ENCODE results near the gene GARIN5A. TPM values are rescaled to one million over a fixed set of nuclear protein-coding genes. Genes with fewer than 3 reads are reported as not detected.

Gene GARIN5A
- total and polyA plus RNA-seq, 9 of the 15 experiments (the other 6 are each of a cell fraction or from before 2014, with no cell fraction given): 0.10 to 0.82 (median 0.23) TPM; not detected in 2

DNA sequence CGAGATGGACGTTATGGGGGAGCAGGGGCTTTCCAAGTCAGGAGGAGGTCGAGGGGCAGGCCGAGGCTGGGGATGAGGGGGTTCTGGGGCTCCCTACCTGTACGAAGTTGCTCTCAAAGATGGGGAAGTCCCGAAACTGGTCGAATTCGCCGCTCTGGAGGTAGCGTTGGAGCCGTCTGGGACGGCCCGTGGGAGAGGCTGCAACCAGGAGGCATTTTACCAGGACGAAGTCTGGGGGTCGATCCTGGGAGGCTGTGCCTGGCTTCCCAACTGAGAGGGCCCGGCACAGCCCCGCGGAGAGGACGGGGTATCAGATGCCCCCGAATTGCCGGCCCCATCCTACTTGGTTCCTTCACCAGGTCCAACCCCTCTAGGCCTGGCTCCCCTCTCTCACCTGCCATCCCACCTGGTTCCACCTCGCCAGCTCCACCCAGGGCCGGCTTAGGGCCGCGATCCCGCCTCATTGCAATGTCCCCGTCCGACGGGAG, 868 bp downstream of the GARIN5A start:
- CTCF ChIA-PET (ENCODE audit: low intra/inter-chr PET ratio): no interaction called here
- POLR2A ChIA-PET: no interaction called here
- H4K20me1 ChIP-seq (replicated peaks; ENCODE audit: control insufficient read depth, insufficient read depth, low read length): peaks cover 7% of the 10 kb centered on the region; the same call in 1 of the 2 replicates
- 0 out of 4 replicates have a peak overlapping the region, but pooled peaks of 1 of the 2 experiments have one; percentile 29 for H3K9ac ChIP-seq (ENCODE audit: insufficient read depth in 1 of 2, low read depth in 2 of 2, low read length in 2 of 2)
- 0 out of 2 replicates have a peak overlapping the region, but pooled peaks have one; percentile 72 for H3K4me3 ChIP-seq
- H3K27ac ChIP-seq (ENCODE audit: extremely low read depth, low read depth, low read length): no peak overlapping the region
- peaks cover 5 to 49% of the 10 kb centered on the region in 2 experiments; a peak in 4 of 5 replicates for H3K4me1 ChIP-seq (replicated peaks in 1 of 2; ENCODE audit: control insufficient read depth in 2 of 2, insufficient read depth in 2 of 2, low read length in 2 of 2)
- in situ Hi-C loops (cut with MboI) (no loop called here), intact Hi-C loops (cut with micrococcal nuclease) (loop anchor here (1.0 kb wide), 1 partner anchor 101 kb away; no protein-coding TSS in a partner anchor)
- FAIRE-seq (no peak), DNase-seq (ENCODE audit: extremely low read depth in 1 of 4, low spot score in 3 of 4) (no peak), ATAC-seq (no peak)
- H2AFZ ChIP-seq (ENCODE audit: low read depth, low read length): no peak overlapping the region
- peaks cover 28% of the 10 kb centered on the region; the same call in 1 of the 3 replicates for H3K36me3 ChIP-seq (ENCODE audit: control insufficient read depth, insufficient read depth, low read length)
- no peaks in the 10 kb centered on the region; a peak in 2 of 5 replicates for H3K27me3 ChIP-seq (ENCODE audit: control insufficient read depth in 2 of 2, insufficient read depth in 2 of 2, low read length in 2 of 2)
- no TSS peak for BruUV-seq (replicated peaks)
- H3K9me3 ChIP-seq (replicated peaks; ENCODE audit: control insufficient read depth, insufficient read depth, low read depth, low read length): no peaks in the 10 kb centered on the region; the same call in 1 of the 2 replicates
- H3K4me2 ChIP-seq (ENCODE audit: insufficient read depth, low read length): no peak overlapping the region; the same call in 1 of the 2 replicates
- TF ChIP-seq PML (IDR thresholded peaks at IDR 0.05; ENCODE audit: low read length) (no peak), STAG1 (CRISPR knock-in tag; IDR thresholded peaks at IDR 0.05; ENCODE audit: borderline replicate concordance) (0 out of 2 replicates have a peak, but pooled peaks have one; percentile 4), FOXJ2 (tag; IDR thresholded peaks at IDR 0.05) (no peak)
- TF ChIP-seq, protein P1, sequence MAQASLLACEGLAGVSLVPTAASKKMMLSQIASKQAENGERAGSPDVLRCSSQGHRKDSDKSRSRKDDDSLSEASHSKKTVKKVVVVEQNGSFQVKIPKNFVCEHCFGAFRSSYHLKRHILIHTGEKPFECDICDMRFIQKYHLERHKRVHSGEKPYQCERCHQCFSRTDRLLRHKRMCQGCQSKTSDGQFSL (CRISPR knock-in tag; IDR thresholded peaks at IDR 0.05): no peak
- TF ChIP-seq, protein P1 (tag; IDR thresholded peaks at IDR 0.05): no peak
- TF ChIP-seq, protein P2, sequence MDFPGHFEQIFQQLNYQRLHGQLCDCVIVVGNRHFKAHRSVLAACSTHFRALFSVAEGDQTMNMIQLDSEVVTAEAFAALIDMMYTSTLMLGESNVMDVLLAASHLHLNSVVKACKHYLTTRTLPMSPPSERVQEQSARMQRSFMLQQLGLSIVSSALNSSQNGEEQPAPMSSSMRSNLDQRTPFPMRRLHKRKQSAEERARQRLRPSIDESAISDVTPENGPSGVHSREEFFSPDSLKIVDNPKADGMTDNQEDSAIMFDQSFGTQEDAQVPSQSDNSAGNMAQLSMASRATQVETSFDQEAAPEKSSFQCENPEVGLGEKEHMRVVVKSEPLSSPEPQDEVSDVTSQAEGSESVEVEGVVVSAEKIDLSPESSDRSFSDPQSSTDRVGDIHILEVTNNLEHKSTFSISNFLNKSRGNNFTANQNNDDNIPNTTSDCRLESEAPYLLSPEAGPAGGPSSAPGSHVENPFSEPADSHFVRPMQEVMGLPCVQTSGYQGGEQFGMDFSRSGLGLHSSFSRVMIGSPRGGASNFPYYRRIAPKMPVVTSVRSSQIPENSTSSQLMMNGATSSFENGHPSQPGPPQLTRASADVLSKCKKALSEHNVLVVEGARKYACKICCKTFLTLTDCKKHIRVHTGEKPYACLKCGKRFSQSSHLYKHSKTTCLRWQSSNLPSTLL (IDR thresholded peaks at IDR 0.05): no peak
- H3K9me1 ChIP-seq (ENCODE audit: control insufficient read depth, insufficient read depth, low read length): no peaks in the 10 kb centered on the region
- 46% methylated on average over 20 of the region's 29 CpGs for WGBS (ENCODE audit: insufficient coverage, low coverage, missing lambda C conversion rate)
- peaks cover 25% of the 10 kb centered on the region for H3K79me2 ChIP-seq (ENCODE audit: control insufficient read depth, insufficient read depth, low read length)
